Choroid plexus epithelial cell (primary cell): ENCODE results near the gene S100A3.
A peak's percentile ranks its signal among the peaks of the same experiment; 100 is the strongest.
"Not testable (repeated sequence)": the region's sequence is repeated elsewhere in the genome, so short reads cannot be mapped to it uniquely, and the experiment has no call there.

ENCODE experiments used
- DNase-seq: peaks from one replicate; pipeline ENCODE4 v3.0.0-alpha.2; 2010; ENCODE audit warnings: low read depth
- H3K4me3 ChIP-seq: 2 replicates; pipeline ENCODE4 v1.5.1; 2011; ENCODE audit warnings: low read depth, mild to moderate bottlenecking, control low read depth, low read length, moderate library complexity
- TF ChIP-seq, protein P1 (sequence below): conservative IDR thresholded peaks from 2 replicates; pipeline ENCODE4 v1.5.1; 2011; ENCODE audit warnings: low read depth, mild to moderate bottlenecking, control low read depth, inconsistent platforms, low read length, moderate library complexity

The S100A3 gene

GRCh38 chr1:153568367-153569099 lies 19.5 kb upstream of the S100A3 start:
- peak; percentile 87 for DNase-seq
- TF ChIP-seq, protein P1, sequence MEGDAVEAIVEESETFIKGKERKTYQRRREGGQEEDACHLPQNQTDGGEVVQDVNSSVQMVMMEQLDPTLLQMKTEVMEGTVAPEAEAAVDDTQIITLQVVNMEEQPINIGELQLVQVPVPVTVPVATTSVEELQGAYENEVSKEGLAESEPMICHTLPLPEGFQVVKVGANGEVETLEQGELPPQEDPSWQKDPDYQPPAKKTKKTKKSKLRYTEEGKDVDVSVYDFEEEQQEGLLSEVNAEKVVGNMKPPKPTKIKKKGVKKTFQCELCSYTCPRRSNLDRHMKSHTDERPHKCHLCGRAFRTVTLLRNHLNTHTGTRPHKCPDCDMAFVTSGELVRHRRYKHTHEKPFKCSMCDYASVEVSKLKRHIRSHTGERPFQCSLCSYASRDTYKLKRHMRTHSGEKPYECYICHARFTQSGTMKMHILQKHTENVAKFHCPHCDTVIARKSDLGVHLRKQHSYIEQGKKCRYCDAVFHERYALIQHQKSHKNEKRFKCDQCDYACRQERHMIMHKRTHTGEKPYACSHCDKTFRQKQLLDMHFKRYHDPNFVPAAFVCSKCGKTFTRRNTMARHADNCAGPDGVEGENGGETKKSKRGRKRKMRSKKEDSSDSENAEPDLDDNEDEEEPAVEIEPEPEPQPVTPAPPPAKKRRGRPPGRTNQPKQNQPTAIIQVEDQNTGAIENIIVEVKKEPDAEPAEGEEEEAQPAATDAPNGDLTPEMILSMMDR = peak; percentile 97
- peak overlapping the region; percentile 34 for H3K4me3 ChIP-seq

GRCh38 chr1:153567621-153568366 lies 18.7 kb upstream of the S100A3 start:
- TF ChIP-seq, protein P1 = no peak
- no peak for DNase-seq
- H3K4me3 ChIP-seq = no peak overlapping the region

GRCh38 chr1:153566414-153567371 lies 17.6 kb upstream of the S100A3 start:
- TF ChIP-seq, protein P1 = no peak
- H3K4me3 ChIP-seq = no peak overlapping the region
- peak; percentile 98 for DNase-seq

DNA sequence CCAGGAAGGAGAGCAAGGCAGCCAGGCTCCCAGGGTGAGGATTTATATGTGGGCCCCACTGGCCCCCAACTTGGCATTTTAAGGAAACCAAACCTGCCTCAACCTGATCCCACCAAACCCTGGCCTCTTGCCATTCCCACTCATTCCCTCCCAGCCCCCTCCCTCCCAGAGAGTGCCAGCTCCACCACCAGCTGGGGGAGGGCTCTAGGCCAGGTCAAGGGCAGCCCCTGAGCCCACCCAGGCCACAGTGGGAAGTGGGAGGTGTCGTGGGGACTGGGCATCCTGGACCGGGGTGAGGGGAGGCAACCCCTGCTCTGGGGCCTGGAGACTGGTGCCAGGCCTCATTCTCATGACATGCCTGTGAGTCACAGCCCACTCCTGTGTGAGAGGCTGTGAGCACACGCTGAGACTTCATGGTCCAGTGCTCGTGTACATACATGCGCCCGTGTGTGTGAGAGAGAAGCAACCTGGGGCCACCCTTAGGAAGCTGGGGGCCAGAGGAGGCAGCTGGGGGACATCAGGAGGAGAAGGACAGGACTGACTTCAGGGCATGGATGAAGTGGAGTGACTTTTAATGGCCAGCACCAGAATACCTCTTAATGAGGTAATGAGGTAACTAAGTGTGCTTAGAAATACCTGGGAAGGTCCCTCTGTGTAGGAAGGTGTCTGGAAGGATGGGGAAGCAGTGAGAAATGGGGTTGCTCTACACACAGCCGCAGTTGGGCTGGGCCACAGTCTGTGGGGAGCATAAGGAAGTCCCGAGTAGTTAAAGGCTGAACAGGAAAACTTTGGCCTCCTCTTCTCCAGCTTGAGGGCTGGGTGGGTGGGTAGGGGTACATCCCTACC lies 16.7 kb upstream of the S100A3 start, which contains the start of gene S100A2:
Gene S100A2 (minus strand): TSS at position 316 of the 846 bp plus-strand sequence. CDS start 1,967 bp downstream, outside the sequence.
- peak; percentile 91 for DNase-seq
- TF ChIP-seq, protein P1 = no peak
- H3K4me3 ChIP-seq = no peak within 1 kb of the TSS

GRCh38 chr1:153563991-153564390 lies 14.9 kb upstream of the S100A3 start:
- TF ChIP-seq, protein P1 = no peak
- H3K4me3 ChIP-seq = no peak overlapping the region
- no peak for DNase-seq

DNA sequence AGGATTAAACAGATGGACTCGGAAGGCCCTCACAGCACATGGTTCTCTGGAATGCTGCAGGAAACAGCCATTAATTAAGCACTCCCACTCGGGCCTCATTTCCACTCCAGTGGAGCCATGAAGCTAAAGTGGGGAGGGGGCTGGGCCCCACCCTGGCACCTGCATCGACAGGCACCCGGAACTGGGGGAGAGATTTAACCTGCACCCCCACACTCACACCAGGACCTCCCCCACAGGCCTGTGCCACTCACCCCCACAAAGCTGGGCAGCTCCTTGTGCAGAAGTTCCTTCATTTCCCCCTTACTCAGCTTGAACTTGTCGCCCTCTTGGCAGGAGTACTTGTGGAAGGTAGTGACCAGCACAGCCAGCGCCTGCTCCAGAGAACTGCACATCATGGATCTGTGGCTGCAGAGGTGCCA lies 14.4 kb upstream of the S100A3 start:
- DNase-seq = no peak
- no peak overlapping the region for H3K4me3 ChIP-seq
- TF ChIP-seq, protein P1 = no peak

DNA sequence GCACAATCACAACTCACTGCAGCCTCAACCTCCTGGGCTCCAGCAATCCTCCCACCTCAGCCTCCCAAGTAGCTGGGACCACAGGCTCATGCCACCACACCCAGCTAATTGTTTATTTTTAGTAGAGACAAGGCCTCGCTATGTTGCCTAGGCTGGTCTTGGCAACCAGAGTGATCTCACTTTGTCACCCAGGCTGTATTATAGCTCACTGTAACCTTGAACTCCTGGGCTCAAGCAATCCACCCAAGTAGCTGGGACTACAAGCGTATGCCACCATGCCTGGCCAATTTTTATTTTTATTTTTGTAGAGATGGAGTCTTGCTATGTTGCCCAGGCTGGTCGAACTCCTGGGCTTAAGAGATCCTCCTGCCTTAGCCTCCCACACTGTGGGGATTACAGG lies 13.0 kb upstream of the S100A3 start:
- H3K4me3 ChIP-seq, DNase-seq: not testable (repeated sequence)
